HG03432 (cell line): ENCODE results near the gene CFAP157.

ENCODE experiments used
- ATAC-seq: cut with Tn5 transposase; IDR thresholded peaks from one replicate; pipeline ENCODE4 v1.9.1; 2021; ENCODE audit warnings: mild to moderate bottlenecking, moderate library complexity; ENCODE audit not compliant: unreplicated experiment

The CFAP157 gene

GRCh38 chr9:127692071-127692470 lies 14.7 kb upstream of the CFAP157 start:
- ATAC-seq = no peak

DNA sequence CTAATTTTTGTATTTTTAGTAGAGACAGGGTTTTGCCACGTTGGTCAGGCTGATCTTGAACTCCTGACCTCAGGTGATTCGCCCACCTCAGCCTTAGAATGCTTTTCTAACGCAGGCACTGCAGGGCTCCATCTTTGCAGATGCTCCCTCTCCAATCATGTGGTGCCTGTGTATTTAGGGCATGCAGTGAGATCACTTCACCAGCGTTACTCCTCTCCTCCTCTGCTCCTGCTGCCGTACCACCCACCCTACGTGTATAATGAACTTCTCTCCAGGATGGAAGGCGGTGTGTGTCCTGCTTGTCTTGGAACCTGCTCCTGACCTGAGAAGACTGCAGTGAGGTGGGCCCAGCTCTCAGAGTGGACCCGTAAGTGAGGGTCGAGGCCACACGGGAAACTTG lies 13.6 kb upstream of the CFAP157 start:
- ATAC-seq = no peak

- ATAC-seq = no peak
Measured at GRCh38 chr9:127693697-127694096, 13.1 kb upstream of the CFAP157 start.

GRCh38 chr9:127694890-127695720 lies 11.7 kb upstream of the CFAP157 start:
- ATAC-seq = no peak

DNA sequence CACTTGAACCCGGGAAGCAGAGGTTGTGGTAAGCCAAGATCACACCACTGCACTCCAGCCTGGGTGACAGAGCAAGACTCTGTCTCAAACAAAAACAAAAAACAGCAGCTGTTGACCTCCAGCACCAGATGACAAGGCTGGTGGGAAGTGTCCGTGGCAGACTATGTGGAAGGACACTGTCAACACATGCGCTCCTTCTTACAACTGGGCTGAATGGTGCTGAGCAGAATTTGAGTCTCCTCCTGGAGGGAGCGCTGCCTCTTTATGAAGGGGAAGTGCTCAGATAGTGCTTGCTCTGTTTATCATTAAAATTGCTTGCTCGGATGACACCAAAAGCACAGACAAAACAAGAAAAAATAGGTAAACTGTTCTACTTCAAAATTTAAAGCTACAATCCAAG lies 9.2 kb upstream of the CFAP157 start:
- ATAC-seq = no peak

GRCh38 chr9:127698386-127698785 lies 8.4 kb upstream of the CFAP157 start:
- no peak for ATAC-seq

GRCh38 chr9:127698985-127699670 lies 7.7 kb upstream of the CFAP157 start:
- peak; percentile 90 for ATAC-seq

GRCh38 chr9:127700140-127700539 lies 6.6 kb upstream of the CFAP157 start:
- ATAC-seq = no peak

GRCh38 chr9:127700594-127701255 lies 6.1 kb upstream of the CFAP157 start:
- ATAC-seq = no peak

DNA sequence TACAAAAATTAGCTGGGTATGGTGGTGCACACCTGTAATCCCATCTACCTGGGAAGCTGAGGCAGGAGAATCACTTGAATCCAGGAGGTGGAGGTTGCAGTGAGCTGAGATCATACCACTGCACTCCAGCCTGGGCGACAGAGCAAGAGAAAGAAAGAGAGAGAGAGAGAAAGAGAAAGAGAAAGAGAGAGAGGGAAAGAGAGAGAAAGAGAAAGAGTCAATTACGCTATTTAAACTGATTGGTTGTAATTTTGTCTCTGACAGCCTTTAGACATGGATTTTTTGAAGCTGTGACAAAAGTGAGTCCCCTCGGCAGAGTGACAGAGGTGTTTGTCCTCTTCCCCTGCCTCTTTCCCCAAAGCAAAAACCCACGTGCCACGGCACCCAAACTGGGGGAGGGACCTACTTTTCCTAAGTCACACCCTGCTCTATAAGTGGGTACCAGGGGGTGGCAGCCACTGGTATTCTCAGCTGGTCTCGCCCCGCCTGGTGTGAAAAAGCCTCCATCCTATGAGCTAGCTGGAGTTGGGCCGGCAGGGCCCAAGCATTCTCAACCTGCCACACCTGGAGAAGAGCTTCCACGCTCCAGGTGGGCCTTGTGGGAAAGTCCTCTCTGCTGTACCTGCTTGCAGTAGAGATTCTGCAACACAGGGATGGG lies 3.4 kb upstream of the CFAP157 start:
- no peak for ATAC-seq

DNA sequence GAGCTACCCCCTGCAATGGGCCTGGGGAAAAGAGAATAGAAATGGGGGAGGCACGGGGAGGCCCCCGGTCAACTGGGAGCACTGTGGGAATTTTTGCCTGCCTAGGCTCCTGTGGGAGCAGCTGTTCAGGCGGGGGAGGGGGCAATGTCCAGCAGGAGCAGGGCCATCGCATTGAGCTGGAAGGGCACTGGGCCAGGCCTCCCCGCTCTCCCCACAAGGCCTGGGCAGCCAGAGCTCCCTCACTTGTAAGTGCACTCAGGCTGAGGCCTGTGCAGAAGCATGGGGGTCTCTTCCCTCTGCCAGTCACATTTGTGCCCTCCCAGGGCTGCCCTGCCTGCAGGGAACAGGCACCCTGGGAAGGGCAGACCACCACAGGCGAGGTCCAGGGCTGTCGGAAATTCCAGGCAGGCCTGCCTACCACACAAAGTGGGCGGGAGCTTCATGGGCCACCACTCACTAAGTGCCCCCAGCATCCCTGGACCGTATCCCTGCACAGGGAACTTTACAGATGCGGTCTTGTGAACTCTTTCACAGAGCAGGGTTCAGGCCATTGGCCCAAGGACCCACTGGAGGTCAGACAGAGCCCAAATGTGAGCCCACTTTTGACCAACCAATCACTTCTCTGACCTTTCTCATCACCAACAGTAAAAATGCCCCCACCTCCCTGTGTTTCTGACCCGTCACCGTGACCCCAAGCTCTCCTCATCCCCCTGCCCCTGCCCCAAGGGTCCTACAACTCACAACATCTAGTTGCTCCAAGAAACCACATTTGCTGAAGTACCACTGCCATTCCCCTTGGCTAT lies 1.0 kb upstream of the CFAP157 start:
- ATAC-seq = no peak

GRCh38 chr9:127707766-127708165 lies 978 bp downstream of the CFAP157 start:
- ATAC-seq = no peak

DNA sequence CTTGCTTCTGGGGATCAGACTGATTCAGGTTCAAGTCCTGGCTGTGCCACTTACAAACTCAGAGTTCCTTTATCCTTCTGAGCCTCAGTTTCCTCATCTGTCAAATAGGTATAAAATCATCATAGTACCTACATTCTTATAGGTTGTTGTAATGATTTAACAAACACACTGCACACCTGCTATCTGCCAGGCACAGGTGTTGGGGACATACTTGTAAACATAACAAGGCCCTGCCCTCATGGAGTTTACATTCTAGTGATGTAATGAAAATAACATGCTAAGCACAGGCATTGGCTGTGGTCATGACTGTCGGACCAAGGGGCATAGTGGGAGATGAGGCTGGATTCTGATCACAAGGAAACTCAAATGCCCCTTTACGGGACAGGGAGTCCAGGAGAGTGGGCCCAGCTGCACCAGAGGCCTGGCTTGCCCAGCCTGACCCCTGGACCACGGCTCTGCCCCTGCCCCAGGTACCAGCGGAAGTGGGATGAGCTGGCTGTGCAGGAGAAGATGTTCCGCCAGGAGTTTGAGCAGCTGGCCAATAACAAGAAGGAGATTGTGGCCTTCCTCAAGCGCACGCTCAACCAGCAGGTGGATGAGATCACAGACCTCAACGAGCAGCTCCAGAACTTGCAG lies 2.3 kb downstream of the CFAP157 start:
- no peak for ATAC-seq

- no peak for ATAC-seq
Measured at GRCh38 chr9:127710204-127710783, 3.5 kb downstream of the CFAP157 start.

- ATAC-seq = no peak
Measured at GRCh38 chr9:127711226-127711701, 4.5 kb downstream of the CFAP157 start.

- ATAC-seq = no peak
Measured at GRCh38 chr9:127711831-127712274, 5.1 kb downstream of the CFAP157 start.

GRCh38 chr9:127712371-127712770 lies 5.6 kb downstream of the CFAP157 start:
- ATAC-seq = no peak

DNA sequence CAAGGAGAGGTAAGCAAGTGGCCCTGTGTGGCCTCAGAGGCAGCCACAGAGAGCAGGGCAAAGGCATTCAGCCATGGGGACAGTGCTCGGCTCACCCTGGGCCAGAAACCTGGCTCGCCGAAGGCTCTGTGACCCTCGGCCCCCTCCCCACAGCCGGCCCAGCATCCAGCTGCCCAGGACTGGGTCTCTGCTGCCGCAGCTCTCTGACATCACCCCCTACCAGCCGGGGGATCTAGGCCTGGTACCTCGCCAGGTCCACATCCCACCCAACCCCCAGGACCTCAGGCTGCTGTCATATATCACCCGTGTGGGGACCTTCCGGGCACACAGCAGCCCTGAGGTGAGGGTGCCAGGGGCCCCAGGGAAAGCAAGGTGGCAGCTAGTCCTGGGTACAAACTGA lies 6.1 kb downstream of the CFAP157 start:
- no peak for ATAC-seq

DNA sequence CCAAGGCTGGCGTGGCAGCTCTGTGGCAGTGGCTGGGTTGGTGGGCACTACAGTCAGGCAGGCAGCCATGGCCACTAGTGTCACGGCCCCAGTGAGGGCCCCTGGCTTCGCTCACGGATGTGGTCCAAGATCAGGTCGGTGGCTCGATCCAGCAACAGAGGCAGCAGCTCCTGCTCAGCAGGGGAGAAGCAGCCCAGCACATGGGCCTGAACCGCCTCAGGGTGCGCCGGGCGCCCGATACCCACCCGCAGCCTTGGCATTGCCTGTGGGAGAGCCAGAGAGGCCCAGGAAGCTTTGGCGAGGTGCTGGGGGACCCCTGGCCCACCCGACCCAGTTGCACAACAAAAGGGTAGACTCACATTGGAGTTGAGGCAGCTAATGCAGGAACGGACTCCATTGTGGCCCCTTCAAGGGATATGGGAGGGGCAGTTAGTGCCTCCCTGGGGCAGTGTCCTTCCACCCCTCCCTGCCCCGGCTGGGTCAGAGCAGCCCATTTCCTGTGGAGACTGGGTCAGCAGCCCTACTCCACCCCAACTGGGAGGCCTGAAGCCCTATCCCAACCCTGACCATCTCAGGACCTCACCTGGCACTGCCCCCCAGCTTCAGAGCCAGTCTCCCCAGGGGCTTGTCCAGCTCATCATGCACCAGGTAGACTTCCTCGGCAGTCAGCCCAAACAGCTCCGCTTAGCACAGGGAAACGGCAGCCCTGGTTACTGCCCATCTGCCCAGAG lies 7.4 kb downstream of the CFAP157 start:
- no peak for ATAC-seq
